ENCODE data around the gene USP46.

The USP46 gene

DNA sequence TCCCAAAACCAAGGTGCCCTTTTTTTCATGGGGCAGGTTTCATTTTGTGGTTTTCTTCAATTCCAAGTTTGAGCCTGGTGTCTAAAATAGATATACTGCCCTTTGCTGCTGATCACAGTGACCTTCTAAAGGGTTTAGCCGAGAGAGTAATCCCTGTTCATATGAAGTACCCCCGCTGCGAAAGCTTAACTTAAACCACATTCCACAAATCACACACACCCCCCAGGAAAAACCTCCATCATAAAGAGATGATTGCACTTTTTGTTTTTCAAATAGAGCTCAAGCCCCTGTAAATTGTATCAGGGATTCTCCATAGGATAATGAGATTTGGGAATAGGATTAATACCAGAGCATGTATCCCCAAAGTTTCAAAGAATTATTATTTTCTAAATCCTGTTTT lies 90.8 kb downstream of the USP46 start:
- no peak for DNase-seq

DNA sequence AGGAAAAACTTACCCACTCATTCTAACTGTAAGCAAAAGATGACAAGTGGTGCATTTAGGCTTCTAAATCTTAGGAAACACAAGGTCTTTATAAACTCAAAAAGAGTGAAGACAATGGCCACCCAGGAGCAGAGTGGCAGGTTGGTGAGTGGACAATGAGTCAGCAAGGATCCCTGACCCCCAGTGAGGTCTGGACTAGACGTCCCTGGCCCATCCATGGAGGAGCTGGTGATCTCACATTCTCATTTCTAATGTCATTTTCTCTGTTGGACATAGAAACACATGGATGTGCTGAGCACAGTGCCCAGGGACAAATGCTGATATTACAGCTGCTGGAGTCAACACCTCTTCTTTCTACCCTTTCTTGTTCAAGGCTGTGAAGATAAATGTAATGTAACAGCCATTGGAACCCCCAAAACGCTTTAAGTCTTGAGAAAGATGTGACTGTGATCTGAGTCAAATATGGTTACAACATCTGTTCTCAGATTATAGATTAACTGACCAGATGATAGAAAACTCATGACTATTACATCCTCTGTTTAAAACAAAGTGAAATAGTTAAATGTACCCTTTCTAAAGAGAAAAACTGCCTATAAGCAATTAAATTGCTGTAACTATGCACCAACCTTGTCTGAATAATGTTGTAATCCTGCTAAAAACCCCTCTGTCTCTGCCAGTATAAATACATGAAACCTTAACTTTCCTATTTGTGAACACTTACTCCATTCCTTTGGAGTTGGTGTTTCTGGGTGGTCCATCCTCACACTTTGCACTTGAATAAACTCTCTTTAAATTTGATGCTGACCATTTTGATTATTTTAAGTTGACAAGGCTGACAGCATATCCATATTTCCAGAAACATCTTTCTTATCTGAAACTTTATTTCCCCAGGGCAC lies 92.7 kb downstream of the USP46 start:
- DNase-seq: no peak

DNA sequence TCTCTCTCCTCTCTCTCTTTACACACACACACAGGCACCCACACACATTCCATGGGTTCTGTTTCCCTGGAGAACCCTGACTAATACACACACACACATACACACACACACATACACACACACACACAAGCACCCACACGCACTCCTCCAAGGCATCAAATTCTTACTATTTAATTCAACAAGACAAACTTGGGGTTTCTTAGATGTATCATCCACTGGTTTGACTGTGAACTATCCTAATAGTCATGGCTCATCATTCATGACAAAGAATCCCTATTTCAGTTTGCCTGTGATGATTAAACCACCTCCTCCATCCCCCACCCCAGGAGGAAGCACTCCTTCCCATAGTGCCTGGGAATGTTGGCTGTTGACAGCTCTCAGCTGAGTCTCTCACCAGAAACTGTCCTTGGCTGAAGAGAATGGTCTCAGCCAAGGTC lies 98.2 kb downstream of the USP46 start:
- no peak for DNase-seq

DNA sequence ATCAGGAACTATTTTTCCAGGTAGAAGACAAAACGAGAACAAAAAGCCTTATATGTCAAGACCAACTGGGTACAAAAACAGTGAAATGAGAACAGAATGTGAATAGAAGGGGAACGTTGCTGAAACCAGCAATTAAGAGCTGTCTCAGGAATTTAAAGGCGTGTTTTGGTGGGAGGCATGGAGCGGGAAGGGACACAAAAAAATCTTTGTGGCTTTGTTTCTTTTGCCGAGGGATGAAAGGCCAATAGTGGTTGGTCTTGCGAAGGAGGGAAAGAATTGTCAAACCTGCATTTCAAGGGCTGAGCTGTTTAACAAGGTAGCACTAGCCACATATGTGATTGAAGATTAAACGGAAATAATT lies 103.8 kb downstream of the USP46 start:
- no peak for DNase-seq

DNA sequence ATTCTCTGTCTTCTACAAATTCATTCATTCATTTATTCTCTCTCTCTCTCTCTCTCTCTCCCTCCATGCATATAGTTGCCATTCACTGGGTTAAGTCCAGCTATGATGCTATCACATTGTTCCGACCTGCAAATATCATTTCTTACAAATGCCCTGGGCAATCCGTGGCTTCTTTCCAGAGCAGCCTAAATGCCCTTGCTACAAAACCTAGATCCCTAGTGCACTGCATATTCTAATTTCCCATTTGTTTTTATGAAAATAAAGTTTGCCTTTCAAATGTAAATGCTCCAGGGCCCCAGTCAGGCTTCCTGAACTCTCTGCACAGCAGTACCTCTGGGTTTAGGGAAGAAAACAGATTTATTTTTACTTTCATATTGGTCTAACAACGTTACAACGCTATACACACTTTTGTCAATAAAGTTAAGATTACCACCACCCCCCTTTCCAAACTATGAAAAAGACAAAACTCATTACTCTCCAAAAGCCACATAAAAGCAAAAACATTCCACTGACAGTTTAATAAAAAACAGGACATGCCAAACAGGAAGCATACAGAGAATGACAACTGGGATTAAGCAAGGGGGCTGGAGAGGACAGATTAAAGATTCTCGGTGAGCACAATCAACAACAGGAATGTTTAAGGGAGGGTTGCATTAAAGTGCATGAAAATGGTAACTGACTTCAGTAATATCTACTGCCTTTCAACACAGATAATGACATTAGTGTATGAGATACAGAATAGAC lies 104.3 kb downstream of the USP46 start:
- DNase-seq: no peak

DNA sequence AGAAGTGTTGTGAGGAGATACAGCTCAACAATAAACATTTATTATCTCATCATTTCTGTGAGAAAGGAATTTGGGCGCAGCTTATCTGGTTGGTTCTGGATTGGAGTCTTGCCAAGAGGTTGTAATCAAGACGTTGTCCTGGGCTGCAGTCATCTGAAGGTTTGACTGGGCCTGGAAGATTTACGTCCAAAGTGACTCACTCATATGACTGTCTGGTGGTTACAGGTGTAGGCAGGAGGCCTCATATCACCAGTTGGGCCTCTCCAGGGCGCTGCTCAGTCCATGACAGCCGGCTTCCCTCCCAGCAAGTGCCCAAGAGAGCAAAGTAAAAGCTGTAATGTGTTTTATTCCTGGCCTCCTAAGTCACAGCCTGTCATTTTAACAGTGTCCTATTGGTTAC lies 106.3 kb downstream of the USP46 start:
- DNase-seq: no peak

DNA sequence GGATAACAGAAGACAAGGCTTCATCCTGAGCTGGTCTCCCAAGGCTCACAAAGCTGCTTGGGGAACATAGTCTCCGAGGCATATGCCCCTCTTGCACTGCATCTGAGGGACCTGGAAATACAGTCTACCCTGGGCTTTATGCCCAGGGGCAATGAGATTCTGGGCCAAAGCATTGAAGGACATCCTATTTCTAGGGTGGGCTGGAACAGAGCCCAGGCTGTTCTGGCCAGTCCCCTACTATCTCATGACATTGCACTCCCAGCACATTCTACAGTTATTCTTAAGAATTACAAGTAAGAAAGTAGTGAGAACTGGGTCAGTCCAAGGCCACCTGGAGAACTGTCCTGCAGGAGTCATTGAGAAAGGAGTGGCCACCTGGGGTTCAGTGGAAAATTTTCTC lies 107.6 kb downstream of the USP46 start:
- DNase-seq: no peak

DNA sequence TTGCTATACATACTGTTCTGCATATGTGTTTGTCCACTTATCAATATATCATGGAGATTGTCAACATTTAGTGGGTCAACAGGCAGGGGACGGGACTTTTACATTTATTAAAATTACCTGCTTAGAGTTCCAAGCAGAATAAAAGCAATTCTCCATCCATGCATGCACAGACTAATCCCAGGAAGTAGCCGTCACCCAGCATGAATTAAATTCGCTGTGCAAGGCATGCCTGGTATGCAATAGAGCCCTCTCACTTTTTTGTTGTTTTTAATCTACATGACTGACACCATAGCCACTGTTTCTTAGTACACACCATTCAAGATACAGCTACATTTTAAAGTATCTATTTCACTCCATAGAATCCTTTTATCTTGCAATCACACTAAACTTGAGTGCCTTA lies 108.9 kb downstream of the USP46 start:
- DNase-seq: no peak

DNA sequence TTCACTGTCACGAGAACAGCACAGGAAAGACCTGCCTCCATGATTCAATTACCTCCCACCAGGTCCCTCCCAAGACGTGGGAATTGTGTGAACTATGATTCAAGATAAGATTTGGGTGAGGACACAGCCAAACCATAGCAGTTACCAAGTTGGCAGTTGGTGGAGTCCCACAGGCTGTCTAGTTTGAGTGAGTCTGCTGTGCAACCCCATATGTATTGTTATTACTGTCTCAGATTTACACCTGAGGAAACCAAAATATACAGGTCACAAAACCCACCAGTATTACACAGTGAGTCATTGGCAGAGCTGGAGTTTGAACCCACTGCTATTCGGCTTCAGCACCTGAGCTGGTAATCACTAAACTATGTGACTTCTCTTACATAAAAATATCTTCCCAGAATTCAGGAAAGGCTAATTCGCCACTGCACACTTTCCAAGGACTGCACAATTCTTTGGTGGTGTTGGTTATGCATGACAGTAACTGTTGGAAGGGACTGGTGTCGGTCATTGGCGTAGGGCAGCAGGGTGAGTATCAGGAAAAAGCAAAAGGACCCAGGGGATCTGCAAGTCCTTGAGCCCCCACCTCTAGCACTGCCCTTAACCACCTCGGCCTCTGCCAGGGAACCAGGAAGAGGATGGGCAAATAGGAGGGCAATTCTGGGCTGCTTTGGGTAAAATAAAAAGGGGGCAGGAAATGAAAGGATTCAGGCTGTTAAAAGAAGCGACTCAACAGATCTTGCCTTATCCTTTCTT lies 110.1 kb downstream of the USP46 start:
- DNase-seq: no peak

DNA sequence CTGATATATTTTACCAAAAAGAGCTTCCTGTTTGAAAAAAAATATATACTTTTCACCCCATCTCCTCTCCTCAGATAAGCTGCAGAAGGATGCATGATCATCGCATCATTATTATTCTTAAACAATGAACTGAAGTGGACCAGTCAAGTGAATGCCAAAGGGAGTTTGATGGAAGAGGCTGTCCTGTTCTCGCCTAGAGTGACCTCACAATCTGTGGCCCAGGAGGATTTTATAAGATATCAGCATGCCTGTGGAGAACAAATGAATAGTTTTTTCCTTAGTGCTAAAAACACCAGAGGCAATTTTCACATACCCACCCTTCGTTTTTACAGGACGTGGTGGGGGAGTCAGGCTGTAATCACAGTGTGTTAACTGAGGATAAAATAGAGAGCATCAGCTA lies 112.7 kb downstream of the USP46 start:
- no peak for DNase-seq

DNA sequence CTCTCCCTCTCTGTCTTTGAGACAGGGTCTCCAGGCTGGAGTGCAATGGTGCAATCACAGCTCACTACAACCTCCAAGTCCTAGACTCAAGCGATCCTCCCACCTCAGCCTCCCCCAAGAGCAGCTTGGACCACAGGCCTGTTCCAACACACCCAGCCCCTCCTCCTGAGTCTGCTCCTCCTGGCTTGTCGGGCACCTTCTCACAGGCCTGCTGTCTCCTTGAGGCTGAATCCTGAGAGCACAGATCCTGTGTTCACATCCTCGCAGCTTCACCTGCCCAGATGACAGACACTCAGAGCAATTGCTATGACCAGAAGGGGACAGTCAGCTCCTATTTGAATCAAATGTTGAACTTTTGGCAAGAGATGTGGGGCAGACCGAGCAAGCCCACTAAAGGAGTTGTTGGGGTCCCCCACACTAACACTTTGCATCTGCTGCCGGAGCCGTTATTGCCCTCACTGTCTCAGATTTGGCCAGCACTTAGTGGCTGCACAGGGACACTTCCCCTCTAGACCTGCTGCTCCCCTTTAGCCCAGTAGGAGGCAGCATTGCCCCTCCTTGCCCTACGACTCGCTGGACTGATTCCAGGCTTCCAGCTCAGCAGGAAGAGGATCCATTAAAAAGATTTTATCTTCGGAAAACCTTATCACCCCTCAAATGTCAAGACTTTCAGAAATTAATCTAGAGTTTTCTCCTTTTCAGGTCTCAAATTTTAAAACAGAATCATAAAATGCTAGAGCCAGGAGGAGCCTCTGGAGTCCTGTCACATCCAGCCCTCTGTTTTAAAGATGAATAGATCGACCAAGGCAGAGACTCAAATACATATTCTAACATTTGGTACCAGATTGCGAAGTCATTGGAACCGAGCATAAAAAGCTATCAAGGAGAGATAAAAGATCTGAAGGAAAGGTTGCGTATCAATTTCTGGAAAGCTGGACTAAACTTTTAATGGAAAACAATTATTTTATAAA lies 113.7 kb downstream of the USP46 start:
- peak; percentile 43 for DNase-seq

Data from stimulated activated CD4-positive, alpha-beta T cell treated with anti-CD3 and anti-CD28 coated beads, Interleukin-12 subunit alpha, Interleukin-12 subunit beta, amount 100 ng/mL, for 4 hours (primary cell).